HepG2 (cell line): ENCODE measurements around the gene PRKAG1. TPM values are rescaled to one million over a fixed set of nuclear protein-coding genes. Genes with fewer than 3 reads are reported as not detected.

Experiments used
- ASH2L ChIP-seq: fragments of 300-600, 200-600 bp; sonication (generic); IDR thresholded peaks from 2 replicates; pipeline ENCODE4 v1.7.0; 2017; ENCODE audit warnings: low read depth, mild to moderate bottlenecking, moderate library complexity, mixed read lengths, low read length; ENCODE audit not compliant: insufficient read length
- CTCF ChIP-seq: sonication (generic); formaldehyde crosslinking; IDR thresholded peaks from 2 replicates; pipeline ENCODE4 v1.5.0; 2020; ENCODE audit warnings: mild to moderate bottlenecking, missing genetic modification reagents, moderate library complexity
- GTF3A ChIP-seq: sonication (generic); formaldehyde crosslinking; conservative IDR thresholded peaks from 2 replicates; pipeline ENCODE4 v1.4.0; 2020; ENCODE audit warnings: mild to moderate bottlenecking, missing genetic modification reagents
- HOXA5 ChIP-seq: sonication (generic); formaldehyde crosslinking; IDR thresholded peaks from 2 replicates; pipeline ENCODE4 v1.4.0; 2020; ENCODE audit warnings: missing genetic modification reagents
- IRF1 ChIP-seq: sonication (generic); formaldehyde crosslinking; IDR thresholded peaks from 2 replicates; pipeline ENCODE4 v1.4.0; 2020; ENCODE audit warnings: low read depth, mild to moderate bottlenecking, missing genetic modification reagents
- LCORL ChIP-seq, 2 experiments: fragments of 450-650 bp in 1 of 2; sonication (generic) in 1 of 2; formaldehyde crosslinking in 1 of 2; IDR thresholded peaks; 2 replicates each; pipeline versions ENCODE4 v1.5.0 to v1.6.1; 2017 to 2020; ENCODE audit warnings: antibody characterized with exemption in 1 of 2, missing genetic modification reagents in 1 of 2
- MED1 ChIP-seq: sonication (generic); formaldehyde crosslinking; IDR thresholded peaks from 2 replicates; pipeline ENCODE4 v1.4.0; 2020; ENCODE audit warnings: missing genetic modification reagents
- MEIS2 ChIP-seq: sonication (generic); formaldehyde crosslinking; IDR thresholded peaks from 2 replicates; pipeline ENCODE4 v1.9.0; 2021; ENCODE audit warnings: mild to moderate bottlenecking, missing genetic modification reagents
- MTA3 ChIP-seq: sonication (generic); formaldehyde crosslinking; IDR thresholded peaks from 2 replicates; pipeline ENCODE4 v1.4.0; 2020; ENCODE audit warnings: missing genetic modification reagents
- MXD1 ChIP-seq: sonication (generic); formaldehyde crosslinking; IDR thresholded peaks from 2 replicates; pipeline ENCODE4 v1.4.0; 2020; ENCODE audit warnings: mild to moderate bottlenecking, missing genetic modification reagents
- NKX3-1 ChIP-seq: sonication (generic); formaldehyde crosslinking; IDR thresholded peaks from 2 replicates; pipeline ENCODE4 v1.5.0; 2020; ENCODE audit warnings: missing genetic modification reagents
- PLSCR1 ChIP-seq: sonication (generic); formaldehyde crosslinking; IDR thresholded peaks from 2 replicates; pipeline ENCODE4 v1.5.0; 2020; ENCODE audit warnings: missing genetic modification reagents, mild to moderate bottlenecking, borderline replicate concordance
- RBAK ChIP-seq: sonication (generic); formaldehyde crosslinking; IDR thresholded peaks from 2 replicates; pipeline ENCODE4 v1.5.1; 2020; ENCODE audit warnings: mild to moderate bottlenecking, missing genetic modification reagents
- SP1 ChIP-seq, 2 experiments: fragments of 450-650 bp in 1 of 2; sonication (generic) in 1 of 2; formaldehyde crosslinking in 1 of 2; IDR thresholded peaks; 2 replicates each; pipeline versions ENCODE4 v1.4.0 to v1.6.1; 2016 to 2020; ENCODE audit warnings: missing genetic modification reagents in 1 of 2
- SRSF1 ChIP-seq: fragments of 200-400 bp; formaldehyde crosslinking; optimal IDR thresholded peaks from 2 replicates; pipeline ENCODE3; 2017; ENCODE audit warnings: mild to moderate bottlenecking, low read depth, low read length, moderate library complexity
- ZFP90 ChIP-seq: sonication (generic); formaldehyde crosslinking; IDR thresholded peaks from 2 replicates; pipeline ENCODE4 v1.8.0; 2022; ENCODE audit warnings: missing genetic modification reagents, mild to moderate bottlenecking, inconsistent platforms, borderline replicate concordance
- ZNF253 ChIP-seq: sonication (generic); formaldehyde crosslinking; IDR thresholded peaks from 2 replicates; pipeline ENCODE4 v1.8.0; 2022; ENCODE audit warnings: mild to moderate bottlenecking, missing genetic modification reagents, borderline replicate concordance
- ZNF362 ChIP-seq: sonication (generic); formaldehyde crosslinking; IDR thresholded peaks from 2 replicates; pipeline ENCODE4 v1.4.0; 2020; ENCODE audit warnings: missing genetic modification reagents, mild to moderate bottlenecking, borderline replicate concordance
- ZNF546 ChIP-seq: sonication (generic); formaldehyde crosslinking; conservative IDR thresholded peaks from 2 replicates; pipeline ENCODE4 v1.8.1; 2023; ENCODE audit warnings: mild to moderate bottlenecking, missing genetic modification reagents
- ZNF562 ChIP-seq: sonication (generic); formaldehyde crosslinking; IDR thresholded peaks from 2 replicates; pipeline ENCODE4 v1.8.0; 2022; ENCODE audit warnings: missing genetic modification reagents, borderline replicate concordance
- ZNF720 ChIP-seq: sonication (generic); formaldehyde crosslinking; IDR thresholded peaks from 2 replicates; pipeline ENCODE4 v1.4.0; 2020; ENCODE audit warnings: missing genetic modification reagents
- ZNF766 ChIP-seq: sonication (generic); formaldehyde crosslinking; IDR thresholded peaks from 2 replicates; pipeline ENCODE4 v1.5.0; 2020; ENCODE audit warnings: missing genetic modification reagents, borderline replicate concordance
- ZNF773 ChIP-seq: sonication (generic); formaldehyde crosslinking; IDR thresholded peaks from 2 replicates; pipeline ENCODE4 v1.4.0; 2020; ENCODE audit warnings: missing genetic modification reagents, borderline replicate concordance
- ZNF780A ChIP-seq: sonication (generic); formaldehyde crosslinking; IDR thresholded peaks from 2 replicates; pipeline ENCODE4 v1.8.0; 2022; ENCODE audit warnings: mild to moderate bottlenecking, missing genetic modification reagents, moderate library complexity
- polyA plus RNA-seq, 8 experiments: library from polyadenylated mRNA; depleted of rRNA in 3 of 8; stranded (reverse) in 7 of 8; unstranded in 1 of 8; fragments of >200 nt; fragmentation: Illumina TruSeq in 4 of 8; extraction: Trizol in 4 of 8; gene quantifications; 2 replicates each; pipeline versions ENCODE4 v1.2.1 to v1.2.3, GENCODE V29; 2011 to 2016; ENCODE audit warnings: low read depth in 4 of 8, missing spikeins in 1 of 8, mixed read lengths in 1 of 8; ENCODE audit not compliant: insufficient read depth in 1 of 8
- total RNA-seq, 5 experiments: library from RNA; depleted of rRNA; stranded (reverse); fragments of >200 nt; fragmentation: Illumina TruSeq; extraction: Trizol; gene quantifications; 2 replicates each; pipeline ENCODE4 v1.2.3, GENCODE V29; 2016; ENCODE audit warnings: low read depth in 1 of 5

The PRKAG1 gene
- total and polyA plus RNA-seq, 2 of the 13 experiments (the other 11 are each of a cell fraction or from before 2014, with no cell fraction given): 26.1 to 32.8 TPM

- TF ChIP-seq PLSCR1 (CRISPR knock-in tag) (no peak), ZNF766 (no peak), ZNF546 (CRISPR knock-in tag) (no peak), RBAK (no peak), ASH2L (peak; percentile 33), ZNF780A (CRISPR knock-in tag) (no peak), GTF3A (CRISPR knock-in tag) (no peak), SRSF1 (no peak), SP1 (IDR thresholded peaks at IDR 0.05) (no peak), SP1 (CRISPR knock-in tag; IDR thresholded peaks at IDR 0.05) (no peak), LCORL (IDR thresholded peaks at IDR 0.05) (no peak), LCORL (CRISPR knock-in tag; IDR thresholded peaks at IDR 0.05) (peak; percentile 17; the same call in 1 of the 2 replicates), MXD1 (CRISPR knock-in tag) (no peak; the same call in 1 of the 2 replicates), ZNF253 (CRISPR knock-in tag) (no peak), ZFP90 (CRISPR knock-in tag) (no peak), IRF1 (CRISPR knock-in tag) (no peak), CTCF (CRISPR knock-in tag) (peak; percentile 90), ZNF562 (CRISPR knock-in tag) (no peak), ZNF773 (CRISPR knock-in tag) (no peak), NKX3-1 (CRISPR knock-in tag) (no peak), ZNF720 (no peak), MTA3 (CRISPR knock-in tag) (no peak), HOXA5 (no peak), ZNF362 (CRISPR knock-in tag) (no peak), MED1 (CRISPR knock-in tag) (peak; percentile 36; the same call in 1 of the 2 replicates), MEIS2 (CRISPR knock-in tag) (0 out of 2 replicates have a peak, but pooled peaks have one; percentile 34)
Observed at GRCh38 chr12:48996794-48997718, 21.5 kb downstream of the PRKAG1 start (continued).
